Activated naive CD4-positive, alpha-beta T cell (primary cell): Measurements from ENCODE around the gene MBD6.
"Not testable (repeated sequence)": the region's sequence is repeated elsewhere in the genome, so short reads cannot be mapped to it uniquely, and the experiment has no call there.

Source experiments
- DNase-seq, 4 experiments: peaks; one replicate each; lab custom pipeline; 2025; lab: John Stamatoyannopoulos, UW

MBD6 gene

GRCh38 chr12:57515408-57515933, 7.2 kb upstream of the MBD6 start:
- no peak for DNase-seq

GRCh38 chr12:57515934-57516541, 6.6 kb upstream of the MBD6 start:
- no peak for DNase-seq

DNA sequence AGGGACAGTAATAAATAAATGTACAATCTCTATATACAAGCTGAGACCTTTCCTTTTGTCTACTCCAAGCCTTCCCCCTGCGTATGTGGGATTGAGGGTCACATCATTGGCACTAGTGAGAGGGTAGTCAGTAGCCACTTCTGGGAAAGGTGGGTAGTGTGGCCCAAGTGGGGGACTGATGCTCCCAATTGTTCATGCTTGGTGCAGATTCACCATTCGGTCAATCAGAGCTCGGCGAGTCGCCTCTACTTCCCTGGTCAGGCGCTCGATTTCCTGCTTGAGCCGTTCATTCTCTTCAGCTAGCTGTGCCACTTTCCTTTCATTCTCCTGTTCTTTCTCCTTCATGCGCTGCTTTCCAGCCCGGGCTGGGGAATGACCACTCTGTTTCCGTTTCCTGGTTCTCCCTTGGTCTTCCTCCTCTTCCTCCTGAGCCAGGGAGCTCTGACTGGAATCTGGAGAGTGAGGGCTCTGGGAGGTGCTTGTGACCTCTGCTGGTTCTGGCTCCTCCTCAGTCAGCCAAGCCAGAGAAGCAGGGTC, 5.9 kb upstream of the MBD6 start:
- DNase-seq: no peak

DNA sequence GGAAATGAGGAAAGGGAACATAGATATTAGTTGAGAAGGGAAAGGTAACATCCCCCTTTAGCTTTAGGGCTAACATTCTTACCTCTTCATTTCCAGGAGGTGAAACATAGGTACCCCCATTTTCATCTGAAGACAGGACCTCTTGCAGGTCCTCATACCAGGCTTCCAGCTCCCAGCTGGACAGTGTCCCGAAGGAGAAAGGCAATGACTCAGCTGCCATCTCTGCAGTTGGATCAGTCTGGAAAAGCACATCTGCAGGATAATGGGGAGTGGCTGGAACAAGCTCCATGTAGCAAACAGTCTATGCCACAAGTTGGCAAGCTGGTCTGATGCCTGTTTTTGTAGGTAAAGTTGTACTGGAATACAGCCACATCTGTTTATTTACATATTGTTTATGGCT, 5.4 kb upstream of the MBD6 start:
- no peak for DNase-seq

DNA sequence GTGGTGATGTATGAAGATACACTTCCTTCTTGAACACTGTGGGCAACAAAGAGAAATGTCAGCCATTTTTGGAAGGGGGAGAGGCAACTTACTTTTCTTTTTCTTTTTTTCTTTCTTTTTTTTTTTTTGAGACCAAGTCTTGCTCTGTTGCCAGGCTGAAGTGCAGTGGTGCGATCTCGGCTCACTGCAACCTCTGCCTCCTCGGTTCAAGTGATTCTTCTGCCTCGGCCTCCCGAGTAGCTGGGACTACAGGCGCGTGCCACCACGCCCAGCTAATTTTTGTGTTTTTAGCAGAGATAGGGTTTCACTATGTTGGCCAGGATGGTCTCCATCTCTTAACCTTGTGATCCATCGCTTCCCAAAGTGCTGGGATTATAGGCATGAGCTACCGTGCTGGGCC, 4.9 kb upstream of the MBD6 start:
- DNase-seq: not testable (repeated sequence)

- no peak for DNase-seq
Measured at GRCh38 chr12:57518176-57518919, 4.3 kb upstream of the MBD6 start.

- no peak for DNase-seq
Measured at GRCh38 chr12:57518920-57519795, 3.5 kb upstream of the MBD6 start.

- DNase-seq: no peak
Measured at GRCh38 chr12:57519796-57520052, 2.9 kb upstream of the MBD6 start.

GRCh38 chr12:57520053-57520818, 2.4 kb upstream of the MBD6 start, which contains the start of gene DDIT3:
Gene DDIT3, minus strand, starts transcription at chr12:57520514. Its CDS starts 3,108 bp downstream, at chr12:57517406.
- DNase-seq: peak; percentile 98 to 100 (median 99)

DNA sequence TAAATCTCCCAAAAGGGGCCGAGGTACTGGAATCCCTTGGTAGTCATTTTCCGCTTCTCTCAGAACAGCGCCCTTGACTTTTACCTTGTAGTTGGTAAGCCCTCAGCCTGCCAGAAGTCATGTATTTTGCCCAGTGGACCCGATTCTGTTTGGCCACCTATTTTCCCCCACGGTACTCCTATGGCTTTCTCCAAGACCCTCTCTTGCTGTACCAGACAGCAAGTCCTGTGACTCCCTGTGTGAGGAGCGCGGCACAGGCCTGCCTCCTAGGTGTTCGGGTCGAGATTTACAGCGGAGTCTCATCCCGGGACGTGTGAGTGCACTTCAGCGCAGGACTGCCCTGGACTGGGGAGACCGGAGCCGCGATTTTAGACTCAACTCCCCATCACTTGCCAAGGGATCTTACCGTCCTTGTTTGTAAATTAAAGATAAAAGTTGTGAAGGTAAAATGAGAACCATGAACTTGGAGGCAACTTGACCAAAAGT, 1.1 kb upstream of the MBD6 start:
- DNase-seq: peak in 2 of 4 experiments; percentile 19 to 39

DNA sequence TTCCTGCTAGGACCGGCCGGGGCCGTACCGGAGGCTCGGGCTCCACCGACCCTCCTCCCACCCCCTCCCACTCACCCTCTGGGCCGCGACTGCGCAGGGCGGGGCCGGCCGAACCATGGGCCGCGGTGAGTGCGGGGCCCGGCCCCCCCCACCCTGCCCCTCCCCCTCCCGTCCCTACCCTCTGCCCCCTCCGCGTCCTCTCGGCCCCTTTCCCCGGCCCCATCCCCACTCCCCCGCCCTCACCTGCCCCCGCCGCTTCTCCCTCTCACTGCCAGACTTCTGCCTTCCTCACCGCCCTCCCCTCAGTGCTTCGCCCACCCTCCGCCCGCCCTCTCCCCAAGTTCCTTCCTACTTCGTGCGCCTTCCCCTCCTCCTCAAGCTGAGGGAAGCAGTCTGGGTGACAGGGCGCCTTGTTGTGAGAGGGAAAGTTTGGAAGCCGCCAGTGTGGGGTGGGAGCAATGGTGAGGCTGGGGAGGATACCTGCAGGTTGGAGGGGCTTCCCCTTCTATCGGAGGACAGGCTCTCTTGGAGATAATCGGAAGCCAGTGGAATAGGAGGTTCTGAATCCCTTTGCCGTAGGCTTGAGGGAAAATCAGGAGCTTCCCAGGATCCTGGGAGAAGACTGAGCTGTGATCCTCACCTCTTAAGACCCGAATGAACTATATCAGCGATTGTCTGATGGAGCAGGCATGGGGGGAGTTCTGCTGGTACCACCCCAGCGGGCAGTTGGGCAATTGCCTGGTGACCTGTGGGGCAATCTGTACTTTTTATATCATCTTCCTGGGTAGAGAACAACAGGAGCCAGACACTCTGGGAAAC, 472 bp downstream of the MBD6 start:
- DNase-seq: no peak

DNA sequence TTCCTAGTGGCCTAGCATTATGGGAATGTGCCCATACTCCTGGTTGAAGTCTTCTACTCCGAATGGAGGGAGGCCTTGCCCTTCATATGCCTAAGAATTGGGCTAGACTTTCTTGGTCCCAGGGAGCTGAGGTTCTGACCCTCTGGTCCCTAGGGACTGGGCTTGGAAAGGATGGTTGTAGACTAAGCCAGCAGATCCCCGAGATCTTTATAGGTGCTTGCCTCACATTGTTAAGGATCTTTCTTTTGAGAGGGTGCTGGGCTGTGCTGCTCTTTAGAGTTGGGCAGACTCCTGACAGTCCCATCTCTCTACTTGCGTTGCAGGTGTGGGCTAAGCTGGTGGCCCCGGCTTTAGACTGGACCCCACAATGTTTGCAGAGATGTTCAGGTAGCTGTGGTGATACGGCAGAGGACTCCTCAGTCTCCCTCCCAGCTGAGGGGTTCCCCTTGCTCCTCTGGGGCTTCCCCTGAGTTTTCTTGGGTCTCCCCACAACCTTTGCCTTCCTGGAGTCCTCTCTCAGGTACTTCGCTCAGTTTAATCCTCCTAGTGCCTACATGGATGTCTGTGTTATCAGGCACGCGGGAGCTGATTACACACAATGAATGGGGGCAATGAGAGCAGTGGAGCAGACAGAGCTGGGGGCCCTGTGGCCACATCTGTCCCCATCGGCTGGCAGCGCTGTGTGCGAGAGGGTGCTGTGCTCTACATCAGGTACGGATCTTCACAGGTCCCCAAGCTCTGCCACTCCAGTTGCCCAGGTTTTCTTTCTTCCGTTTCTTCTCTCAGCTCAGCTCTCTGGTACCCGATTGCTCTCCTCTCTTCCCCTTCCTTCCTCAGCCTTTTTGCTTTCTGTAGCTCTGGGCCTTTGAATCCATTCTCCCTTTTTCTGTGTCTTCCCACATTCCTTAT, 1.3 kb downstream of the MBD6 start:
- DNase-seq: no peak

GRCh38 chr12:57524814-57525614, 2.4 kb downstream of the MBD6 start:
- DNase-seq: no peak

GRCh38 chr12:57525615-57526383, 3.2 kb downstream of the MBD6 start:
- DNase-seq: no peak

- no peak for DNase-seq
Measured at GRCh38 chr12:57526477-57527126, 4.0 kb downstream of the MBD6 start.

GRCh38 chr12:57527184-57527583, 4.6 kb downstream of the MBD6 start:
- DNase-seq: no peak

DNA sequence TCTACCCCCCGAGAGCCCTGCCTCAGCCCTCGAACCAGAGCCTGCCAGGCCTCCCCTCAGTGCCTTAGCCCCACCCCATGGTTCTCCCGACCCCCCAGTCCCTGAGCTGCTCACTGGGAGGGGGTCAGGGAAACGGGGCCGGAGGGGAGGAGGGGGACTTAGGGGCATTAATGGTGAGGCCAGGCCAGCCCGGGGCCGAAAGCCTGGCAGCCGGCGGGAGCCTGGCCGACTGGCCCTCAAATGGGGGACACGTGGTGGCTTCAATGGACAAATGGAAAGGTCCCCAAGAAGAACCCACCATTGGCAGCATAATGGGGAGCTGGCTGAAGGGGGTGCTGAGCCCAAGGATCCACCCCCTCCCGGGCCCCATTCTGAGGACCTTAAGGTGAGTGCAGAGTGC, 5.6 kb downstream of the MBD6 start:
- no peak for DNase-seq
